ENCODE results near the gene VSIR.

VSIR gene

DNA sequence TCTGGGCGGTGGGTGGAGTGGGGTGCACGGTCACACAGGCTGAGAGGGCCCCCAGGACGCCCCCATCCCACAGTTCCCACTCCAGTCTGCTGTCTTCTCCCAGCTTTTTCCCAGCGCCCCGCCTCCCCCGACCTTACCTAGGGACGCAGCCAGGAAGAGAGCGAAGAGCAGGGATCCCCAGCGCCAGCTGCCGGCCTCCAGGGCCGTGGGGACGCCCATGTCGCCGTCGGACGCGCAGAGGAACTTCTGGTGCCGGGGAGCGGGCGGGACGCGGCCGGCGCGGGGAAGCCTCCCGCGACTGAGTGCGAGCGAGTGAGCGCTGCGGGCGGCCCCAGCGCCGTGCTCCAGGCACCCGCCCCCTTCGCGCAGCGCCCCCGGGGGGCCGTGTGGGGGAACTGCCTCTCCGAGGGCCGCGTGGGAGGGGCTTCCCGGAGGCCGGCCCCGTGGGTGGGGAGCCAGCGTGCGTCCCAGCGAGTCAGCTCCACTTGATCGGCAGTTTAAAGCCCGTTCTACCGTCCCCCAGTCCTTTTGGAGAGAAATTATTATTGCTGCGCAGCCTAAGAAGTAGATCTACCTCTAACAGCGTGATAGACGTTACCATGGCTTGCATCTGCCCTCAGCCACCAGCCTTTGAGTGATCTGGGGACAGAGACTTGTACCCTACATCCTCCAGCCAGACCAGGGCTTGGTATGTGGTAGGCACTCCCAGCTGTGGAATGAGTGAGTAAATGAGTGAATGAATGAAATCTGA, at the start of gene VSIR:
VSIR (minus strand) TSS at position 300 of the 751 bp plus-strand sequence; CDS start at position 219, 81 bp downstream.
- peak; percentile 95 for DNase-seq (ENCODE audit: low spot score)

DNA sequence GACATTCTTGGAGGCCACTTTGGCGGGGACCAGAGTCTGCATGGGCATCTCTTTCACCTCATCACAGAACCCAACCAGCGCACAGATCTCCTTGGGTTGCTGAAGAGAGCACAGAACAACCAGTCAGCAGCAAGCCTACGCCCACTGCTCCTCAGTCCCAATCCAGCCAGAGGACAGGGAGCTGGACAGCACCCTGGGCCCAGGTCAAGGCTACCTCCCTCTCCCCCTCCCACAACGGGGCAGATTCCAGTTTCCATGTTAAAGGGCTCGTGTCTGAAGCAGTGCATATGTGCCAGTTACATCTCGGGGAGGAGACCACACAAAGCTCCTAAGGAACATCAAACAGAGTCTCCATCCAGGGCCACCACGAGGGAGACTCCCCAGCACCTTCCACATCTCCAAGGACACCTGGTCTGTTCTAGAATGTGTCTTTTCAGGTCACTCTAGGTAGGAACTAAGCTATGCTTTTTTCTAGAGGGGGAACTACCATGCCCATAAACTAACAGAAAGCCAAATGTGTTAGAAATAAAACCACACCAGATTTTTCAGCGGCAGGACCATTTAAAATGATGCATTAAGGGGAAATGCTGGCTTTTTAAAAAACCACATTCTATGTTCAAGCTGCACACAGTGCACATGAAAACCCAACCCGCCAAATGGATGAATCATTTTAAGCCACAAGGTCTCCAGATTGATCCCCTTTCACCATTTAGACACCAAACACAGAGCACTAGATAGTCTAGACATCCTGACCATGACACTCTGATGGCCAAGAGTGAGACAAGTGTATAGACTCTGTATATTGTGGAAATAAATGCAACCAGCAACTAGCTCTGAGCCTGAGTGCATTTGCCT, 48.8 kb upstream of the VSIR start:
- DNase-seq (ENCODE audit: low spot score): peak; percentile 35

- DNase-seq (ENCODE audit: low spot score): no peak
Measured at GRCh38 chr10:71820966-71821365, 47.6 kb upstream of the VSIR start.

GRCh38 chr10:71819985-71820384, 46.7 kb upstream of the VSIR start:
- DNase-seq (ENCODE audit: low spot score): no peak

DNA sequence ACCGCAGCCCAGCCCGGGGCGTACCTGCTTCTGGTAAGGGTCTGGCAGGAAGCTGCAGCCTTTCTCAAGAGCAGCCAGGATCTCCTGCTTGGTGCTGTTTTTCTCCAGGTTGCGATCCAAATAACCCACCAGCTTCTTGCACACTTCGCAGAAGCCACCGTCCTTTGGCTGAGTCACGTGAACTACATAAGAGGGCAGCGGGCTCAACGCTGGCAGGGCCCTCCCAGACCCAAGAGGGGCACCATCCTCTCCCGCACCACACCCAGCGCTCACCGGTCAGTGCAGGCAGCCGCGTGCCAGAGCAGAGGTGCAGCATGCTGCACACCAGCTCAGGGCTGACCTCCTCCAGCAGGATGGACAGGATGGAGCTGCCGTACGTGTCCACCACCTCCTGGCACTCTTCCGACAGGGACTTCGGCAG, 46.1 kb upstream of the VSIR start:
- no peak for DNase-seq (ENCODE audit: low spot score)

GRCh38 chr10:71818674-71819260, 45.4 kb upstream of the VSIR start:
- DNase-seq (ENCODE audit: low spot score): no peak

- DNase-seq (ENCODE audit: low spot score): no peak
Measured at GRCh38 chr10:71817831-71818655, 44.7 kb upstream of the VSIR start.

GRCh38 chr10:71816936-71817618, 43.8 kb upstream of the VSIR start:
- DNase-seq (ENCODE audit: low spot score): no peak

DNA sequence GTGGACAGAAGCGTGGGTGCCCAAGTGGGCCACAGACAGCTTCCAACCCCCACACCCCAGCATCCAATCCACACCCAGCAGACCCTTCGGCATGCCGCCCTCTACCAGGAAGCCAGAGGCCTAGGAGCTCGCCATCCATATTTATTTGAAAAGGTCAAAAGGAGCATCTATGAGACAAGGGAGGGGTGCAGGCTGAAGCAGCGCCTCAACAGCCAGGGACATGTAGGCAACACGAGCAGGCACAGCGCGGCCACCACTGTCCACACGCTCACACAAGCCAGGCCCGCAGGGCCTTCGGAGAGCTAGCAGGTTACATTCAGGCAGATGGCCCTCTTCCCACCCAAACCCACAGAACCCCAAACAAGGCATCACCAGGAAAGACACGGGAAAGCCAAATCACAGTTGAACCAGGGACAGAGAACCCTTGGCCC, 43.1 kb upstream of the VSIR start:
- DNase-seq (ENCODE audit: low spot score): no peak

DNA sequence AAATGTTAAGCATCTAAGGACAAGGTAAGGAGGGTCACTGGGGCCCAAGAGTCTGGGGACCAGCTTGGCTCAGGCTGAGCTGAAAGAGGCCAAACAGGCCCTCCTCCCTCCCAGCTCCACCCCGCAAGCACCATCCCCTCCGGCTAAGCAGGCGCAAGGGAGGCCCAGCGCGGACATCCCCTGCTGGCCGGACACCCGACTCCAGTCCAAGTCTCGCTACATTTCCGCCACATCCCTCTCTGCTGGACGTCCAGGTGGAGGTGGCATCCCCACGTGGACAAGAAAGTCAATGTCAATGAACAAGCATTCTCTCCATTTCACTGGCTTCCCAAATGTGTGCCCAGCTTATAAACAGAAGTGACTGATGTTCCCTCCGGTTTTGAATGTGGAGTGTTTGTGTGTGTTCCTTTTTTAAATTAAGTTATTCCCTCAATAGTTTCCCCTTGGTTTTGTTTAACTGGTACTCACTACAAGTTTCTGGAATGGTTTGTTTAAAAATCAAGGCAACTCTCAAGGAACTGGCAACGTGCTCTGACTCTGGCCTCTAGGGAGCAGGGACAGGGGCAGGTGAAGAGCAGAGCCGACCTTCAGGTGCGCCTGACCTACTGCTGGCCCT, 42.3 kb upstream of the VSIR start:
- DNase-seq (ENCODE audit: low spot score): no peak

- DNase-seq (ENCODE audit: low spot score): no peak
Measured at GRCh38 chr10:71814922-71815411, 41.6 kb upstream of the VSIR start.

DNA sequence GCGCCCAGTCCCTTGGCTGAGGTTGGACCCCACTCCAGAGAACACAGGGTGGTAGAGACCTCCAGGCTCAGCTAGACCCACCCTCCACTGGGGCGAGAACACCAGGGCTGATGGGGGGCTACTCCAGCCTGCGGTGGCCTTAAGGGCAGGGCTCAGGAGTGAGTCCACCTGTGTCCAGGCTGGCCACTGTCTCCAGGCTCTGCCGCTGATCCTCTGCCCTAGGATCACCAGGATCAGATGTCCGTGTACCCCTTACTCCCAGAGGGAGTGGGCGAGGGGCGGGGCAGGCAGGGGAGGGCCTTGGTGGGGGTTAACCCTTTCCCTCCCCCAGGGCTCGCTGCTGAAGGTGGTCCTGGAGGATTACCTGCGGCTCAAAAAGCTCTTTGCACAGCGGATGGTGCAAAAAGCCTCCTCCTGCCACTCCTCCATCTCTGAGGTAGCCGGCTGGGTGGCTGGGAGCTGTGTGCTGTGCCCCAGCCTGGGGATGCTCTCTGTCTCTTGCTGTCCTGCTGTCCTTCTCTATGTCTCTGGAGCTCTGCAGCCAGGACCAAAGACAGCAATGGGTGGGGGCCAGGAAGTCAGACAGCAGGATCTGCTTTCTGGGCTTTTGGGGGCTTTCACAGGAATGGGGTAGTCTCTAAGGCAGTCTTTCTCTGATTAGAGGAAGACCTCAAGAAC, 39.7 kb upstream of the VSIR start:
- no peak for DNase-seq (ENCODE audit: low spot score)

- peak; percentile 75 for DNase-seq (ENCODE audit: low spot score)
Measured at GRCh38 chr10:71812016-71812912, 38.9 kb upstream of the VSIR start.

DNA sequence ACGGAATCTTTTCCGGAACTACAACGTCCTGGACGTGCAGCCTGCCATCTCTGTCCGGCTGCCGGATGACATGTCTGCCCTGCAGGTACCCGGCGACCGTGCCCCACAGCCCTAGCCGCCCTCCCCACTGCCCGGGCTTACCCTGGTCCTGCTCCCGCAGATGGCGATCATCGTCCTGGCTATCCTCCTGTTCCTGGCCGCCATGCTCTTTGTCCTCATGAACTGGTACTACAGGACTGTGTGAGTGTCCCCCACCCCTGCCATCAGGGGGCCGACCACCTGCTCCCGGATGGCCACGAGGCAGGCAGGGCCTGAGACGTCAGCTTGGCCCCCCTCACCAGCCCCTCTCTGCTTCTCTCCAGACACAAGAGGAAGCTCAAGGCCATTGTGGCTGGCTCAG, 38.0 kb upstream of the VSIR start:
- DNase-seq (ENCODE audit: low spot score): no peak

GRCh38 chr10:71810048-71810750, 36.9 kb upstream of the VSIR start:
- DNase-seq (ENCODE audit: low spot score): no peak

GRCh38 chr10:71809628-71810027, 36.3 kb upstream of the VSIR start:
- DNase-seq (ENCODE audit: low spot score): no peak

GRCh38 chr10:71807557-71808510, 34.5 kb upstream of the VSIR start:
- no peak for DNase-seq (ENCODE audit: low spot score)

All from CD4-positive, alpha-beta T cell treated with Interleukin-2 at 100 ng/mL for 4 hours (primary cell).